22Rv1 (cell line): ENCODE data around the gene CYREN.

Experiments
- CTCF ChIP-seq: fragments of 450-650 bp; IDR thresholded peaks from 2 replicates; pipeline ENCODE4 v1.5.1; 2017; ENCODE audit warnings: mild to moderate bottlenecking
- ZFX ChIP-seq: fragments of 450-650 bp; IDR thresholded peaks from 2 replicates; pipeline ENCODE4 v1.6.1; 2017; ENCODE audit warnings: antibody characterized with exemption, borderline replicate concordance

GRCh38 chr7:135162382-135163001 lies 8.0 kb downstream of the CYREN start:
- TF ChIP-seq CTCF: no peak
- no peak for TF ChIP-seq ZFX
